Sigmoid colon (tissue), 7 donors: ENCODE data around the gene ASB5. TPM values are rescaled to one million over a fixed set of nuclear protein-coding genes. Genes with fewer than 3 reads are reported as not detected.
A peak's percentile ranks its signal among the peaks of the same experiment; 100 is the strongest.

ENCODE experiments used
- DNase-seq: peaks from one replicate; pipeline ENCODE4 v3.0.0-alpha.2; 2019
- H3K27ac ChIP-seq, 4 donors: fragments of 200-600 bp; sonication (generic); one replicate each; pipeline ENCODE4 v1.5.1; 2016 to 2019; ENCODE audit warnings: mild to moderate bottlenecking in 1 of 4
- H3K27me3 ChIP-seq, 3 donors: fragments of 200-600 bp; sonication (generic); one replicate each; pipeline ENCODE4 v1.5.1; 2019; ENCODE audit warnings: mild to moderate bottlenecking in 1 of 3
- H3K36me3 ChIP-seq, 4 donors: fragments of 200-600 bp; sonication (generic); one replicate each; pipeline ENCODE4 v1.5.1; 2016 to 2019
- H3K4me1 ChIP-seq, 4 donors: fragments of 200-600 bp; sonication (generic); one replicate each; pipeline ENCODE4 v1.5.1; 2017 to 2019
- H3K4me3 ChIP-seq, 4 donors: fragments of 200-600 bp; sonication (generic); one replicate each; pipeline ENCODE4 v1.5.1; 2017 to 2019; ENCODE audit warnings: mild to moderate bottlenecking in 2 of 4, moderate library complexity in 1 of 4
- H3K9me3 ChIP-seq, 4 donors: fragments of 200-600 bp in 3 of 4; sonication (generic) in 3 of 4; one replicate each; pipeline versions ENCODE4 v1.5.1 to v1.6.1; 2013 to 2019
- EP300 ChIP-seq, 4 donors: sonication (generic); formaldehyde crosslinking; IDR thresholded peaks; one replicate each; pipeline ENCODE4 v1.6.1; 2017; ENCODE audit warnings: antibody characterized with exemption in 4 of 4
- POLR2A ChIP-seq, 2 donors: fragments of 450-650 bp; IDR thresholded peaks; one replicate each; pipeline ENCODE4 v1.6.1; 2016; ENCODE audit warnings: antibody characterized with exemption in 2 of 2, mild to moderate bottlenecking in 2 of 2, moderate library complexity in 2 of 2
- POLR2AphosphoS5 ChIP-seq, 4 donors: sonication (generic); formaldehyde crosslinking; IDR thresholded peaks; one replicate each; pipeline ENCODE4 v1.6.1; 2017; ENCODE audit warnings: antibody characterized with exemption in 4 of 4
- WGBS, 2 donors: extraction: QIAGEN DNeasy Blood & Tissue Kit; methylation state at CpG; one replicate each; pipeline ENCODE4 v1.1.7; 2013; 5-methylcytosine and 5-hydroxymethylcytosine counted together
- intact Hi-C: fragments of 100-400 bp; cut with DNase I; formaldehyde crosslinking; loops from one replicate; pipeline ENCODE4 v1.15.1; 2023
- polyA plus RNA-seq, 3 donors: library from polyadenylated mRNA; stranded (reverse); fragments of 200-250 nt; gene quantifications; one replicate each; pipeline ENCODE4 v1.2.3, GENCODE V29; 2013
- total RNA-seq, 4 donors: library from RNA; depleted of rRNA; stranded (reverse); fragments of >200 nt; gene quantifications; one replicate each; pipeline ENCODE4 v1.1.0, GENCODE V29; 2016
- TF ChIP-seq, protein P1 (sequence below), 4 experiments: fragments of 450-650 bp in 3 of 4; fragments of 200-600 bp in 1 of 4; IDR thresholded peaks; one replicate each; pipeline ENCODE4 v1.5.1; 2016 to 2019; ENCODE audit warnings: antibody characterized with exemption in 4 of 4, mild to moderate bottlenecking in 3 of 4, moderate library complexity in 2 of 4
- donor health status: healthy with polysubstance abuse.
- donor health status: Bipolar disorder and iron deficiency.
- donor health status: healthy.

Gene ASB5
- total and polyA plus RNA-seq, 7 donors, result 0.29 to 69.2 (median 35.2) TPM; not detected in 1

DNA sequence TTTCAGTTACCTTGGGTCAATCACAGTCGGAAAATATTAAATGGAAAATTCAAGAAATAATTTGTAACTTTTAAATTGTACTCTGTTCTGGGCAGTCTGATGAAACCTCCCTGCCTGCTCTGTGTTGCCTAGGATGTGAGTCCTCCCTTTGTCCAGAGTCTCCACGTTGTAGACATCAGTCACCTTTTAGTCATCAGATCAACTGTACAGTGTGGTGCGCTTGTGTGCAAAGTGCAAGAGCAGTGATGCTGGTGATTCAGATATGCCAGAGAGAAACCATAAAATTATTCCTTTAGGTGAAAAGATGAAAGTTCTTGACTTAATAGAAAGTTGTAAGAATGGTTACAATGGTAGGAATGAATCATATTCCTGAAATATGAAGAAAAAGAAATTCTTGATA is 75.1 kb downstream of the ASB5 start:
- Histone ChIP-seq H3K27ac (peak overlapping the region in 3 of 4 donors; percentile 52 to 89 (median 85)), H3K4me1 (peaks cover 0 to 31% (median 19%) of the 10 kb centered on the region in 4 donors), H3K4me3 (no peak overlapping the region), H3K27me3 (no peaks in the 10 kb centered on the region), H3K9me3 (no peaks in the 10 kb centered on the region), H3K36me3 (no peaks in the 10 kb centered on the region)
- TF ChIP-seq POLR2AphosphoS5 (IDR thresholded peaks at IDR 0.05) (no peak), POLR2A (IDR thresholded peaks at IDR 0.05) (no peak), EP300 (IDR thresholded peaks at IDR 0.05) (no peak)
- TF ChIP-seq, protein P1, sequence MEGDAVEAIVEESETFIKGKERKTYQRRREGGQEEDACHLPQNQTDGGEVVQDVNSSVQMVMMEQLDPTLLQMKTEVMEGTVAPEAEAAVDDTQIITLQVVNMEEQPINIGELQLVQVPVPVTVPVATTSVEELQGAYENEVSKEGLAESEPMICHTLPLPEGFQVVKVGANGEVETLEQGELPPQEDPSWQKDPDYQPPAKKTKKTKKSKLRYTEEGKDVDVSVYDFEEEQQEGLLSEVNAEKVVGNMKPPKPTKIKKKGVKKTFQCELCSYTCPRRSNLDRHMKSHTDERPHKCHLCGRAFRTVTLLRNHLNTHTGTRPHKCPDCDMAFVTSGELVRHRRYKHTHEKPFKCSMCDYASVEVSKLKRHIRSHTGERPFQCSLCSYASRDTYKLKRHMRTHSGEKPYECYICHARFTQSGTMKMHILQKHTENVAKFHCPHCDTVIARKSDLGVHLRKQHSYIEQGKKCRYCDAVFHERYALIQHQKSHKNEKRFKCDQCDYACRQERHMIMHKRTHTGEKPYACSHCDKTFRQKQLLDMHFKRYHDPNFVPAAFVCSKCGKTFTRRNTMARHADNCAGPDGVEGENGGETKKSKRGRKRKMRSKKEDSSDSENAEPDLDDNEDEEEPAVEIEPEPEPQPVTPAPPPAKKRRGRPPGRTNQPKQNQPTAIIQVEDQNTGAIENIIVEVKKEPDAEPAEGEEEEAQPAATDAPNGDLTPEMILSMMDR (IDR thresholded peaks at IDR 0.05), result no peak
- no peak for DNase-seq
- WGBS, 2 donors, result 63 to 74% methylated on average over 3 of the region's 3 CpGs
- intact Hi-C loops, result loop anchor here (5.0 to 10.0 kb wide), 2 partner anchors 43 to 81 kb away; no protein-coding TSS in a partner anchor

DNA sequence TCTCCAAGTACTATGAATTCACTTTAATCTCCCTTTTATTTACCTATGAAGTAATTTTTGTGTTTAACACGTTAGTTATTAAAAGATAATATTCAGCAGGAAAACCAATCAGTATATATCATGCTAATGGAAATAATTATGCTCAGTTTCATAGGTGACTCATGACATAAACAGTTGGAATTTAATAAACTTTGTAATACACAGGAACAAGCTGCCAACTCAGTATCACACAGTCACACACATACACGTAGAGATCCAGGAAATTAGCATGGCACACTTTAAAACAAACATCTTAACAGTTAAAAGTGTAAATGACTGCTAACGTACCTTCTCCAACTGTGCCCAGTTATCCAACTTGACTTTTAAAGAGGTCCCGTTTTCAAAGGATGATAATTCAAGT is 75.9 kb downstream of the ASB5 start:
- Histone ChIP-seq H3K4me3 (no peak overlapping the region), H3K4me1 (peaks cover 0 to 37% (median 23%) of the 10 kb centered on the region in 4 donors), H3K9me3 (no peaks in the 10 kb centered on the region), H3K36me3 (no peaks in the 10 kb centered on the region), H3K27ac (peak overlapping the region in 3 of 4 donors; percentile 52 to 89 (median 85)), H3K27me3 (no peaks in the 10 kb centered on the region)
- intact Hi-C loops, result loop anchor here (5.0 to 10.0 kb wide), 2 partner anchors 44 to 82 kb away; no protein-coding TSS in a partner anchor
- DNase-seq, result no peak
- 31 to 48% methylated on average over 4 of the region's 4 CpGs for WGBS, 2 donors
- TF ChIP-seq, protein P1 (IDR thresholded peaks at IDR 0.05), result no peak
- TF ChIP-seq POLR2A (IDR thresholded peaks at IDR 0.05) (no peak), EP300 (IDR thresholded peaks at IDR 0.05) (no peak), POLR2AphosphoS5 (IDR thresholded peaks at IDR 0.05) (no peak)

DNA sequence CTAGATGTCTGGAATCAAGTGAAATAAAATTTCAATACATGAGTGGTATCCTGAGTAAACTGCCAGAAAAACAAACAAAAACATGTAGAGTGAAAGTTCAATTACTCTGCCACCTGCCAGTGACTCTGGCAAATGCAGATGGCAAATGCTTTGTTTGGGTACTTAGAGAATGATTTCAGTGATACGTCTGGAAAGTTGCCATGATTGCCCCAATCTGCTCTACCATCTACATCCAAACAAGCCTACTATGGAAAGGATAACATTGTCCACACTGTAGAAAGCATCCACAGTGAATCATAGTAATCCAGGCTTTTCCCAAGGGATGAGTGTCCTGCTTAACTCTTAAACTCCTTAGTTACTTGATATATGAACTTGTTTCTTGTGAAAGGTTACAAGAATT is 77.0 kb downstream of the ASB5 start:
- no peaks in the 10 kb centered on the region for H3K36me3 ChIP-seq
- intact Hi-C loops, result loop anchor here (5.0 to 10.0 kb wide), 2 partner anchors 45 to 83 kb away; no protein-coding TSS in a partner anchor
- TF ChIP-seq, protein P1 (IDR thresholded peaks at IDR 0.05), result no peak
- DNase-seq, result no peak
- H3K4me3 ChIP-seq, result no peak overlapping the region
- H3K27ac ChIP-seq, result peak overlapping the region in 3 of 4 donors; percentile 52 to 89 (median 85)
- peaks cover 0 to 48% (median 32%) of the 10 kb centered on the region in 4 donors for H3K4me1 ChIP-seq
- no peaks in the 10 kb centered on the region for H3K27me3 ChIP-seq
- no peaks in the 10 kb centered on the region for H3K9me3 ChIP-seq
- 7 to 33% methylated on average over 1 of the region's 1 CpG for WGBS, 2 donors

DNA sequence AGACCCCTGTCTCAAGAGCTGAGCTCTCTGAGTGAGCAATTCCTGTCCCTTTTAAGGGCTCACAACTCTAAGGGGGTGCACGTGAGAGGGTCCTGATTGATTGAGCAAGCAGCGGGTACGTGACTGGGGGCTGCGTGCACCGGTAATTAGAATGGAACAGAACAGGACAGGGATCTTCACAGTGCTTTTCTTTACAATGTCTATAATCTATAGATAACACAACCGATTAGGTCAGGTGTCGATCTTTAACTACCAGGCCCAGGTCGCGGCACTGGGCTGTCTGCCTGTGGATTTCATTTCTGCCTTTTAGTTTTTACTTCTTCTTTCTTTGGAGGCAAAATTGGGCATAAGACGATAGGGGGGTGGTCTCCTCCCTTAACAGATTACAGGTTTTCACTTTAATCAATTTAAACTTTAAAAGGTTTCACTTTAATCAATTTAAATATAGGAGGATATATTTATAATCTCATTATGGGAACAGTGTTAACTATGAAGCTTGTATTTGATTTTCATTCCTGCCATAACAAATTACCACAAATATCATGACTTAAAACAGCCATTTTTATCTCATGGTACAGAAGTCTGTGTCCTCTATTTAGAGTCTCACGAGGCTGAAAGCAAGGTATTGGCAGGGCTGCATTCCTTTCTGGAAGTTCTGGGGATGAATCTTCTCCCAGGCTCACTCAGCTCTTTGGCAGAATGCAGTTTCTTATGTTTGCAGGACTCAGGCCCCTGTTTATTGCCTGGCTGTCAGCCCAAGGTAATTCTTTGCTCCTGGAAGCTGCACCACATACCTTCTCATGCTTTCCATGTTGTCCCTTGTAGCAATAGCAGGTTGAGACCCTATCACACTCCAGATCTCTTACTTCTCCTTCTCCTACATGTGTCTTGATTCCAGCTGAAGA is 78.9 kb downstream of the ASB5 start:
- H3K9me3 ChIP-seq, result no peaks in the 10 kb centered on the region
- intact Hi-C loops, result loop anchor here (5.0 to 10.0 kb wide), 2 partner anchors 47 to 85 kb away; no protein-coding TSS in a partner anchor
- WGBS, 2 donors, result 54 to 82% methylated on average over 11 of the region's 11 CpGs
- peak overlapping the region in 3 of 4 donors; percentile 59 to 89 (median 85) for H3K27ac ChIP-seq
- peak; percentile 48 for DNase-seq
- H3K4me1 ChIP-seq, result peaks cover 0 to 57% (median 37%) of the 10 kb centered on the region in 4 donors
- TF ChIP-seq POLR2A (IDR thresholded peaks at IDR 0.05), result no peak
- TF ChIP-seq, protein P1 (IDR thresholded peaks at IDR 0.05), result no peak
- no peak for TF ChIP-seq EP300 (IDR thresholded peaks at IDR 0.05)
- TF ChIP-seq POLR2AphosphoS5 (IDR thresholded peaks at IDR 0.05), result no peak
- H3K36me3 ChIP-seq, result no peaks in the 10 kb centered on the region
- H3K4me3 ChIP-seq, result no peak overlapping the region
- no peaks in the 10 kb centered on the region for H3K27me3 ChIP-seq
